ENCODE results near the gene CNOT6L. TPM values are rescaled to one million over a fixed set of nuclear protein-coding genes. Genes with fewer than 3 reads are reported as not detected.

Gene CNOT6L
- total and polyA plus RNA-seq, 5 donors = 3.6 to 27.1 (median 22.4) TPM

- Histone ChIP-seq H3K4me3 (ENCODE audit: low read length) (peak overlapping the region; percentile 93), H3K27me3 (ENCODE audit: control insufficient read depth, insufficient read depth) (no peaks in the 10 kb centered on the region), H3K9me3 (ENCODE audit: control insufficient read depth, low read length) (no peaks in the 10 kb centered on the region), H3K4me1 (ENCODE audit: control insufficient read depth, insufficient read depth, low read length) (no peaks in the 10 kb centered on the region), H3K27ac (ENCODE audit: low read length) (peak overlapping the region; percentile 91)
- WGBS = 13% methylated on average over 14 of the region's 14 CpGs
- intact Hi-C loops (cut with DNase I) = no loop called here
- no peak for DNase-seq
- no peak for ATAC-seq
Observed at GRCh38 chr4:77820649-77821561, 1.7 kb upstream of the CNOT6L start.

- under 1% methylated on average over 81 of the region's 81 CpGs for whole genome bisulfite sequencing
- DNase-seq (peak; percentile 92 to 96 (median 96)), ATAC-seq (peak; percentile 95 to 96)
- Histone ChIP-seq H3K27me3 (ENCODE audit: control insufficient read depth, insufficient read depth) (no peaks in the 10 kb centered on the region), H3K4me3 (ENCODE audit: low read length) (peak overlapping the region; percentile 93), H3K9me3 (ENCODE audit: control insufficient read depth, low read length) (no peaks in the 10 kb centered on the region), H3K4me1 (ENCODE audit: control insufficient read depth, insufficient read depth, low read length) (no peaks in the 10 kb centered on the region), H3K27ac (ENCODE audit: low read length) (peak overlapping the region; percentile 99)
- intact Hi-C loops (cut with DNase I) = loop anchor here in 1 of 4 donors (5.0 kb wide), 1 partner anchor 42 kb away; the partner anchor contains the start of gene MRPL1
Observed at GRCh38 chr4:77819843-77820648, 878 bp upstream of the CNOT6L start.

- peak; percentile 25 to 48 for ATAC-seq
- H3K27ac ChIP-seq (ENCODE audit: low read length) = peak overlapping the region; percentile 99
- intact Hi-C loops (cut with DNase I) = loop anchor here in 1 of 4 donors (5.0 kb wide), 1 partner anchor 43 kb away; the partner anchor contains the start of gene MRPL1
- H3K27me3 ChIP-seq (ENCODE audit: control insufficient read depth, insufficient read depth) = no peaks in the 10 kb centered on the region
- peak in 1 of 3 donors; percentile 46 for DNase-seq
- under 1% methylated on average over 59 of the region's 66 CpGs for WGBS
- no peaks in the 10 kb centered on the region for H3K9me3 ChIP-seq (ENCODE audit: control insufficient read depth, low read length)
- peak overlapping the region; percentile 93 for H3K4me3 ChIP-seq (ENCODE audit: low read length)
- no peaks in the 10 kb centered on the region for H3K4me1 ChIP-seq (ENCODE audit: control insufficient read depth, insufficient read depth, low read length)
Observed at GRCh38 chr4:77819404-77819842, 255 bp upstream of the CNOT6L start.

GRCh38 chr4:77818073-77818601 is 1.0 kb downstream of the CNOT6L start:
- peak; percentile 75 to 77 for ATAC-seq
- Histone ChIP-seq H3K4me1 (ENCODE audit: control insufficient read depth, insufficient read depth, low read length) (no peaks in the 10 kb centered on the region), H3K4me3 (ENCODE audit: low read length) (peak overlapping the region; percentile 93), H3K9me3 (ENCODE audit: control insufficient read depth, low read length) (no peaks in the 10 kb centered on the region), H3K27me3 (ENCODE audit: control insufficient read depth, insufficient read depth) (no peaks in the 10 kb centered on the region), H3K27ac (ENCODE audit: low read length) (peak overlapping the region; percentile 99)
- WGBS = under 1% methylated on average over 13 of the region's 13 CpGs
- DNase-seq = peak; percentile 79 to 89 (median 89)
- intact Hi-C loops (cut with DNase I) = loop anchor here in 1 of 4 donors (5.0 kb wide), 1 partner anchor 44 kb away; the partner anchor contains the start of gene MRPL1

- DNase-seq (no peak), ATAC-seq (no peak)
- Histone ChIP-seq H3K27ac (ENCODE audit: low read length) (peak overlapping the region; percentile 79), H3K27me3 (ENCODE audit: control insufficient read depth, insufficient read depth) (no peaks in the 10 kb centered on the region), H3K4me1 (ENCODE audit: control insufficient read depth, insufficient read depth, low read length) (no peaks in the 10 kb centered on the region), H3K4me3 (ENCODE audit: low read length) (peak overlapping the region; percentile 93), H3K9me3 (ENCODE audit: control insufficient read depth, low read length) (no peaks in the 10 kb centered on the region)
- 41% methylated on average over 8 of the region's 8 CpGs for WGBS
- intact Hi-C loops (cut with DNase I) = loop anchor here in 1 of 4 donors (5.0 kb wide), 1 partner anchor 45 kb away; the partner anchor contains the start of gene MRPL1
Observed at GRCh38 chr4:77817304-77818072, 1.7 kb downstream of the CNOT6L start.

GRCh38 chr4:77816546-77816945 is 2.6 kb downstream of the CNOT6L start:
- Histone ChIP-seq H3K4me1 (ENCODE audit: control insufficient read depth, insufficient read depth, low read length) (no peaks in the 10 kb centered on the region), H3K4me3 (ENCODE audit: low read length) (no peak overlapping the region), H3K27ac (ENCODE audit: low read length) (no peak overlapping the region), H3K27me3 (ENCODE audit: control insufficient read depth, insufficient read depth) (no peaks in the 10 kb centered on the region), H3K9me3 (ENCODE audit: control insufficient read depth, low read length) (no peaks in the 10 kb centered on the region)
- intact Hi-C loops (cut with DNase I) = loop anchor here in 1 of 4 donors (5.0 kb wide), 1 partner anchor 46 kb away; the partner anchor contains the start of gene MRPL1
- DNase-seq = no peak
- 88% methylated on average over 2 of the region's 2 CpGs for WGBS
- ATAC-seq = no peak

GRCh38 chr4:77815636-77816035 is 3.5 kb downstream of the CNOT6L start:
- DNase-seq = no peak
- H3K4me1 ChIP-seq (ENCODE audit: control insufficient read depth, insufficient read depth, low read length) = peaks cover 1% of the 10 kb centered on the region
- H3K27ac ChIP-seq (ENCODE audit: low read length) = no peak overlapping the region
- H3K27me3 ChIP-seq (ENCODE audit: control insufficient read depth, insufficient read depth) = no peaks in the 10 kb centered on the region
- H3K9me3 ChIP-seq (ENCODE audit: control insufficient read depth, low read length) = no peaks in the 10 kb centered on the region
- no peak overlapping the region for H3K4me3 ChIP-seq (ENCODE audit: low read length)
- ATAC-seq = no peak
- intact Hi-C loops (cut with DNase I) = loop anchor here in 1 of 4 donors (5.0 kb wide), 1 partner anchor 47 kb away; the partner anchor contains the start of gene MRPL1

- no peaks in the 10 kb centered on the region for H3K9me3 ChIP-seq (ENCODE audit: control insufficient read depth, low read length)
- H3K4me1 ChIP-seq (ENCODE audit: control insufficient read depth, insufficient read depth, low read length) = peaks cover 6% of the 10 kb centered on the region
- H3K27ac ChIP-seq (ENCODE audit: low read length) = no peak overlapping the region
- intact Hi-C loops (cut with DNase I) = loop anchor here in 1 of 4 donors (10.0 kb wide), 1 partner anchor 71 kb away; no protein-coding TSS in a partner anchor
- DNase-seq (no peak), ATAC-seq (no peak)
- H3K27me3 ChIP-seq (ENCODE audit: control insufficient read depth, insufficient read depth) = no peaks in the 10 kb centered on the region
- WGBS = 84% methylated on average over 8 of the region's 8 CpGs
- H3K4me3 ChIP-seq (ENCODE audit: low read length) = no peak overlapping the region
Observed at GRCh38 chr4:77805840-77806239, 13.3 kb downstream of the CNOT6L start.

- H3K27ac ChIP-seq (ENCODE audit: low read length) = no peak overlapping the region
- ATAC-seq (no peak), DNase-seq (no peak)
- no peaks in the 10 kb centered on the region for H3K9me3 ChIP-seq (ENCODE audit: control insufficient read depth, low read length)
- no peak overlapping the region for H3K4me3 ChIP-seq (ENCODE audit: low read length)
- no peaks in the 10 kb centered on the region for H3K27me3 ChIP-seq (ENCODE audit: control insufficient read depth, insufficient read depth)
- H3K4me1 ChIP-seq (ENCODE audit: control insufficient read depth, insufficient read depth, low read length) = peaks cover 4% of the 10 kb centered on the region
- intact Hi-C loops (cut with DNase I) = loop anchor here in 1 of 4 donors (10.0 kb wide), 1 partner anchor 70 kb away; no protein-coding TSS in a partner anchor
Observed at GRCh38 chr4:77804471-77804870, 14.7 kb downstream of the CNOT6L start.

- H3K27ac ChIP-seq (ENCODE audit: low read length) = no peak overlapping the region
- H3K4me1 ChIP-seq (ENCODE audit: control insufficient read depth, insufficient read depth, low read length) = peaks cover 10% of the 10 kb centered on the region
- H3K27me3 ChIP-seq (ENCODE audit: control insufficient read depth, insufficient read depth) = no peaks in the 10 kb centered on the region
- no peaks in the 10 kb centered on the region for H3K9me3 ChIP-seq (ENCODE audit: control insufficient read depth, low read length)
- DNase-seq (no peak), ATAC-seq (no peak)
- H3K4me3 ChIP-seq (ENCODE audit: low read length) = no peak overlapping the region
- intact Hi-C loops (cut with DNase I) = loop anchor here in 1 of 4 donors (10.0 kb wide), 1 partner anchor 68 kb away; no protein-coding TSS in a partner anchor
Observed at GRCh38 chr4:77802402-77802801, 16.8 kb downstream of the CNOT6L start.

All from right cardiac atrium (tissue), 5 donors.